ENCODE data around the gene WNT9A. TPM values are rescaled to one million over a fixed set of nuclear protein-coding genes. Genes with fewer than 3 reads are reported as not detected.

WNT9A gene
- total and polyA plus RNA-seq, 12 donors, result 0.18 to 2.9 (median 1.0) TPM

GRCh38 chr1:227926896-227927885, 20.5 kb downstream of the WNT9A start:
- H3K9me3 ChIP-seq (replicated peaks in 1 of 3), result no peaks in the 10 kb centered on the region
- no peak overlapping the region for H3K27ac ChIP-seq
- H3K4me1 ChIP-seq (replicated peaks in 1 of 2), result no peaks in the 10 kb centered on the region
- TF ChIP-seq POLR2A (IDR thresholded peaks at IDR 0.05) (no peak), CTCF (IDR thresholded peaks at IDR 0.05) (no peak)
- DNase-seq, result no peak
- no peak overlapping the region for H3K4me3 ChIP-seq
- no peaks in the 10 kb centered on the region for H3K27me3 ChIP-seq
- no peaks in the 10 kb centered on the region for H3K36me3 ChIP-seq (replicated peaks in 1 of 2)
- intact Hi-C loops (cut with DNase I), result no loop called here
- 75 to 93% (median 86%) methylated on average over 5 to 20 of the region's 20 CpGs for WGBS, 4 donors

- TF ChIP-seq CTCF (IDR thresholded peaks at IDR 0.05) (no peak), POLR2A (IDR thresholded peaks at IDR 0.05) (no peak)
- Histone ChIP-seq H3K4me1 (replicated peaks in 1 of 2) (no peaks in the 10 kb centered on the region), H3K4me3 (no peak overlapping the region), H3K27ac (no peak overlapping the region), H3K9me3 (replicated peaks in 1 of 3) (no peaks in the 10 kb centered on the region), H3K36me3 (replicated peaks in 1 of 2) (no peaks in the 10 kb centered on the region), H3K27me3 (no peaks in the 10 kb centered on the region)
- 85 to 90% (median 87%) methylated on average over 6 to 11 of the region's 11 CpGs for WGBS, 4 donors
- intact Hi-C loops (cut with DNase I), result no loop called here
- DNase-seq, result no peak
These were observed 21.4 kb downstream of the WNT9A start for GRCh38 chr1:227926216-227926791.

GRCh38 chr1:227925582-227926198, 22.0 kb downstream of the WNT9A start:
- Histone ChIP-seq H3K4me1 (replicated peaks in 1 of 2) (no peaks in the 10 kb centered on the region), H3K36me3 (replicated peaks in 1 of 2) (no peaks in the 10 kb centered on the region), H3K27me3 (no peaks in the 10 kb centered on the region), H3K4me3 (no peak overlapping the region), H3K27ac (no peak overlapping the region), H3K9me3 (replicated peaks in 1 of 3) (no peaks in the 10 kb centered on the region)
- 89 to 100% (median 96%) methylated on average over 1 to 14 of the region's 14 CpGs for WGBS, 4 donors
- DNase-seq, result no peak
- TF ChIP-seq CTCF (IDR thresholded peaks at IDR 0.05) (no peak), POLR2A (IDR thresholded peaks at IDR 0.05) (no peak)
- intact Hi-C loops (cut with DNase I), result no loop called here
